Activated naive CD8-positive, alpha-beta T cell treated with anti-CD3 and anti-CD28 coated beads, Interleukin-2, amount 50 U/mL, for 16 hours (primary cell): ENCODE data around the gene NECAP2.
"Not testable (repeated sequence)": the region's sequence is repeated elsewhere in the genome, so short reads cannot be mapped to it uniquely, and the experiment has no call there.

Experiments used
- DNase-seq: peaks from one replicate; pipeline ENCODE4 v3.0.0-alpha.2; 2020; ENCODE audit warnings: low read depth, low spot score

Gene NECAP2

DNA sequence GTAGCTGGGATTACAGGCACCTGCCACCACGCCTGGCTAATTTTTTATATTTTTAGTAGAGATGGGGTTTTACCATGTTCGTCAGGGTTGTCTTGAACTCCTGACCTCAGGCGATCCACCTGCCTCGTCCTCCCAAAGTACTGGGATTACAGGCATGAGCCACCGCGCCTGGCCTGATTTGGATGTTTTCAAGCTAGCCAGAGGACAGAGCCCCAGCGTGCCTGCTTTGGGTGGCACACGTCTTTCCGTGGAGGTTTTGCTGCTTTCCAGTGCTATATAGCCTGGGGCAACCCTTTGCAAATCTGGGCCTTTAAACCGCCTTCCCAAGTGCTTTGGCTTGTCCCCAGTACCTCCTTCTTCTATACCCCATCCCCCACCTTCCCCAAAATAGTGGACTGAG is 15.6 kb downstream of the NECAP2 start:
- not testable (repeated sequence) for DNase-seq

DNA sequence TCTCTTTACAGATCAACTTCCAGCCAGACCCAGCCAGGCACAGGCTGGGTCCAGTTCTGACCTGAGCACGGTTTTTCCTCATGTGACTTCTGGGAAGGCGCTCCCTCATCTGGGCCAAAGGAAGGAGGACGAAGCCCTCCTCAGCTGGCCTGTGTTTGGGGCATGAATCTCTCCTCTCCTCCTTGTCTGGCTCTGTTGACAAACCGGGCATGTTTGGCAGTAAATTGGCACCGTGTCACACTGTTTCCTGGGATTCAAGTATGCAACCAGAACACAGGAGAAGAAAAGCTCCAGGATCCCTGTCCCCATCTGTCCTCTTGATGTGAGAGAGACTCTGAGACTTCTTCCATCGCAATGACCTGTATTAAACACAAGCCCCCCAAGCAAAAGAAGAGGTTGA is 18.3 kb downstream of the NECAP2 start:
- no peak for DNase-seq

DNA sequence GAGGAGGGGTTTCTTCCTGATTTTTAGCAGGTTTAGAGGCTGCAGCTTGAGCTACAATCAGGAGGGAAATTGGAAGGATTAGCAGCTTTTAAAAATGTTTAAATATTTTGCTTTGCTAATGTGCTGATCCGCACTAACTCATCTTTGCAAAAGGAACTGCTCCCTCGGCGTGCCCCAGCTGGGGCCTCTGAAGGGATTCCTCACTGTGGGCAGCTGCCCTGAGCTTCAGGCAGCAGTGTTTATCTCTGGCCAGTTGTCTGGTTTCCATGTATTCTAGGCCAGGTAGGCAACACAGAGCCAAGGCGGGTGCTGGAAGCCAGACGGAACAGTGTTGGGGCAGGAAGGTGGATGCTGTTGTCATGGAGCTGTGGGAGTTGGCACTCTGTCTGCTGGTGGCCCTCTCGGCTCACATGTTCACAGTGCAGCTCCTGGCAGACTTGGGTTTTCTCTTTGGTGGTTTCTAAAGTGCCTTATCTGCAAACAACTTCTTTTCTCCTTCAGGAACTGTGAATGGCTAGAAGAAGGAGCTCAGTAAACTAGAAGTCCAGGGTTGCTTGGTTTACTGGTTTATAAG is 18.9 kb downstream of the NECAP2 start:
- no peak for DNase-seq

DNA sequence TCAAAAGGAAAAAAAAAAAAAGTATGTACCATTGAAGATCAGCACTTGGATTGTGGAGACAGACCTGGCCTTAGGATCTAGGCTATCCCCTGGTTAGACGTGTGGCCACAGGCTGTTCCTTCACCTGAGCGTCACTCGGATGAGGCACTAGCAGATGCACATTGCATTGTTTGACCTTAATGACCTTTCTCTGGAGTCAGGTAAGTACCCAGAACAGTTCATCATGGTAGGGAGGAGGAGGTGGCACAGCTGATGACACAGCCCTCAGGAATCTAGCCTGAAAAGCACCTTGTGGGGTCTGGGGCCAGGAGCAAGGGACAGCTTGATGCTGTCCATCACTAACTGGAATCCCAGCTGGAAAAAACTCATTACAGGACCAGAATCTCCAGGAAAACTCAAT is 21.2 kb downstream of the NECAP2 start:
- no peak for DNase-seq

DNA sequence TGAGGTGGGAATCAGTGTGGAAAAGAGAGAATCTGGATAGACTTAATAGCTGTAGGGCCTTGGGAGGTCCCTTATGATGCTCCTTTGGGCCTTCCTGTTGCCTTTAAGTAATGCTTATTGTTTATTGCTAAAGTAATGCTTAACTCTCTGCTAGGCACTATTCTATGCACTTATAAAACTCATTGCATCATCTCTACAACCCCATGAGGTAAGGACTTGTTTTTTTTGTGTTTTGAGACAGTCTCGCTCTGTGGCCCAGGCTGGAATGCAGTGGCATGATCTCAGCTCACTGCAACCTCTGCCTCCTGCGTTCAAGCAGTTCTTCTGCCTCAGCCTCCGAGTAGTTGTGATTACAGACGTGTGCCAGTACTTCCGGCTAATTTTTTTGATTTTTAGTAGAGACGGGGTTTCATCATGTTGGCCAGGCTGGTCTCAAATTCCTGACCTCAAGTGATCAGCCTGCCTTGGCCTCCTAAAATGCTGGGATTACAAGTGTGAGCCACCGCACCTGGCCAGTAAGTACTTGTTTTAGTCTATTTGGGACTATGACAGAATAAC is 22.3 kb downstream of the NECAP2 start:
- DNase-seq = no peak

DNA sequence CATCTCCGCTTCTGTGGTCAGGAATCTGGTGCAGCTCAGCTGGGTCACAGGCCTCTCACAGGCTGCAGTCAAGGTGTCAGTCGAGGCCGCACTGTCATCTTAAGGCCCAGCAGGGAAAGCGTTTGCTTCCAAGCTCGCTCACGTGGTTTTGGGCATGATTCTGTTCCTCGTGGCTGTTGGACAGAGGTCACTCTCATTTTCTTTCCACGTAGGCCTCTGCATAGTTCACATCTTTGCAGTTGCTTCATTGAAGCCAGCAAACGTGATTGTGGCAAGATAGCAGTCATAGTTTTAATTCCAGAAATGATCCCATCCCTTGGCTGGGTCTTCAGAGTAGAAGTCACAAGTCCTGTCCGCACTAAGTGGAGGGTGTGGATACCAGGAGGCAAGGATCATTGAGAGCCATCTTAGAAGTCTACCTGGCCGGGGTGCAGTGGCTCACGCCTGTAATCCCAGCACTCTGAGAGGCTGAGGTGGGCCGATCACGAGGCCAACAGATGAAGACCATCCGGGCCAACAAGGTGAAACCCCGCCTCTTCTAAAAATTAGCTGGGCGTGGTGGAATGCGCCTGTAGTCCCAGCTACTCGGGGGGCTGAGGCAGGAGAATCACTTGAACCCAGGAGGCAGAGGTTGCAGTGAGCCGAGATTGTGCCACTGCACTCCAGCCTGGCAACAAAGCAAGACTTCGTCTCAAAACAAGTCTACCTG is 24.5 kb downstream of the NECAP2 start:
- DNase-seq = no peak

DNA sequence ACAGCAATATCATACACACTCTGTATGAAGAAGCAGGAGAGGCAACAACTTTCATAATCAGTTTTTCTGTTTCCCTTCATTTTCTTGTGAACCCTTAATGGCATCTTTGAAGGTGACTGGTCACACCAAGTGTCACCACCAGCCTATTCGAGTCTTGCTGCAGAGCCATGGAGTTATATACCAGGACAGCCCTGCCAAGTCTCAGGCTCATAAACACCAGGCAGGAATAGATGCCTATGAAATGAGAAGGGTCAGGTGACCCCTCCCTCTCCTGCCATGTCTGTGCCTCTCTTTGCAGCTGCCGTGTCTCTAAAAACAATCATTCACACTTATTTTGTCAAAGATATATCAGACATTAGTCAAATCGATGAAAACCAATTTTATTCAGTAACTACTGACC is 28.0 kb downstream of the NECAP2 start:
- DNase-seq = no peak

DNA sequence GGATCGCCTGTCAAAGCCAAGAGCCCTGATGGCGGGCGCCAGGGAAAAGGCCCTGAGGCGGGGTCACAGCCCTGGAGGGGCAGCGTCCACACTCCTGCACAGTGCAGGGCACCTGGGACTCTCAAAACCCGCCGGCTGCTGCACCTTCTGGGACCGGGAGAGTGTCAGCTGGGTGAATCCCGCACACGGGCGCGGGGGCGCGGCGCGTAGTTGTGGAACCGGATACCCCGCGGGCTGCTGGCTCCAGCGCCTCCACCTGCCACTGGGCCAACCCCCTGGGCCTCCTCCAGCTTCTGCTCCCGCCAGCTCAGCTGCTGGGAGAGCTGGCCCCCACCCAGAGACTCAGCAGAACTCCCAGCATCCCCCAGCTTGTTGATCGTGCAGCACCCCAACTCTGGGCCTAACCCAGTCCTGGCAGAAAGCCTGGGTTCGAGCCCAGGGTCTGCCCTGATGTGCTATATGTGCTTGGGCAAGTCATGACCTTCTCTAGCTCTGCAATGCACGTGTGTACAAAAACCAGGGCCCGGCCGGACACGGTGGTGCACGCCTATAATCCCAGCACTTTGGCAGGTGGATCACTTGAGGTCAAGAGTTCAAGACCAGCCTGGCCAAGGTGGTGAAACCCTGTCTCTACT is 33.8 kb downstream of the NECAP2 start:
- DNase-seq = no peak

DNA sequence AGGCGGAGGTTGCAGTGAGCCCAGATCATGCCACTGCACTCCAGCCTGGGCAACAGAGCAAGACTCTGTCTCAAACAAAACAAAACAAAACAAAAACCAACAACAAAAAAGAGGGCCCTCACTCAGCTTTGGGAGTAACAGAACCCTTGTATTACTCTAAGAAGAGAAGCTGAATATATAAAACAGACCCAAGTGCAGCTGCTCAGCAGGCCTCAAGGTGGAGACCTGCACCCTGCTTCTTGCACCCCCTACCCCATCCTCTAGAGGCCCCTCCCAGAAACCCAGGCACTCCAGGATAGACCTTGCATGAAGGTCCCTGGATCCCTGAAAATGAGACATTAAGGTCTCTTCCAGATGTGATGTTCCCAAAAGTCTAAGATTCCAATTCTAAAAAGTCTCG is 34.4 kb downstream of the NECAP2 start:
- DNase-seq = not testable (repeated sequence)

DNA sequence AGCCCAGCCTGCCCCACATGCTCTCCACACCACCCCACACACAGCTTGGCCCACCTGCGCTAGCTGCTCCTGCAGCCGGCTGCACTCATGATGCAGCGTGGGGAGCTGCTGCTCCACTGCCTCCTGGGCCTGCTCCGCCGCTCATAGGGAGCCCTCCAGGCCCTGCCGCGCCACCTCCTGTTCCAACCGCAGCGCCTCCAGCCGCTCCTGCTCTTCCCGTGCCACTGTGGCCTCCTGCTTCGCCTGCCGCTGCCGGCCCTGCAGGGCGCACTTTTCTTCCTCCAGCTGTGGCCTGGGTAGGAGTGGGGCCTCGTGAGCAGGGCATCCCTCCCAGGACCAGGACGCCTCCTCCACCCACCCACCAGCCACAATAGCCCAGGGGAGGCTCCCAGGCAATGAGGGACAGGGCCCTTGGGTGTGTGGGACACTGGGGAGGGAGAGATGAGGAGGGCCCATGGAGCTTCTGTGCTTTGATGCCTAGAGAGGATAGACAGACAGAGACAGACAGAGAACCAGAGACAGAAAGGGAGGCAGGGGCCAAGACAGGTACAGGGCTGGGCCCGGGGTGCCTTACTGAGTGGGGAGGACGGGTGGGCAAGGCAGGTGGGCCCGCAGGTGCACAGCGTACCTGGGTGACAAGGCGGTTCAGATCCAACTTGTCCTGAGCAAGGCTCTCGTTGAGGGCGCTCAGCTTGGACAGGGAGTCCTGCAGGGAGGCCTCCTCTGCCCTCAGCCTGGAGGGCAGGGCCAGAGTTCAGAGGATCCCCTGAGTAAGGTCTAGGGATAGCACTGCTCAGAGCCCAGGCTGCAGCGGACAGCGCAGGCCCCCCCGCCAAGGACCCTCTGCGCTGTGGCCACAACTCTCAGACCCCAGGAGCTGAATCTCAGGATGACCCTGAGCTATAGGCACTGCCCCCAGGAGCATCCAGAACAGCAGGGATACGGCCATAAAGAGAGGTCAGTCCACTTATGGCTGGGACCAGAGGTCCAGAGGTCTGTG is 35.5 kb downstream of the NECAP2 start:
- not testable (repeated sequence) for DNase-seq

DNA sequence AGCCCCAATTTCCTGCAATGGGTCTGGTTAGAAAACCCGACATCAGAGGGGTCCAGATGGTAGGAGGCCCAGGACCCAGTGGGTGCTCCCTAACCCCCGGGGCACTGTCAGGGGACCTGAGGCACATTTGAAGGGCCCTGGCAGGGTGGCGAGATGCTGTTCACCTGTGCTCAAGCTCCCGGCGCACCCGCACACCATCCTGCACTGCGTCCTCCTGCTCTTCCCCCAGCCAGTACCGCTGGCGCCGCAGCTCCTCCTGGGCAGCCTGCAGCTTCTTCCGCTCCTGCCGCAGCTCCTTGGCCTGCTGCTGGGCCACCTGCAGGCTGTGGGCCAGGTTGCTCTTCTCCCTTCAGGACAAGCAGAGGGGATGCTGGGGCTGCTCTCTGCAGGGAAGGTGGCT is 37.6 kb downstream of the NECAP2 start:
- DNase-seq = no peak

DNA sequence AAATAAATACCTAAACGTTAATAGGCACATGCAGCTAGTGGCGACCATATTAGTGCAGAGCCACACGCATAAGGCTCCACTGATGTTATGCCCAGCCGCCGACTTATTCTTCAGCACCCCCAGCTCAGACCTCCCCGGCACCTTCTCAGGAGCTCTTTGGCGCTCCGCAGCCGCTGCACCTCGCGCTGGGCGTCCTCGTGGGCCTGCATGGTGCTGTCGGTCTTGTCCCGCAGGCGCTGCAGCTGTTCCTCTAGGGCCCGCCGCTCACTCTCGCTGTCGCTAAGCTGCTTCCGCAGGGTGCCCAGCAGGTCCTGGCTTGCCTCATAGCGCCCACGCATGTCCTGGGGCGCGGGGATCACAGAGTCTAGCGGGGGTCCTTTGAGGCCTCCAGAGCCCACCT is 42.6 kb downstream of the NECAP2 start:
- DNase-seq = not testable (repeated sequence)

DNA sequence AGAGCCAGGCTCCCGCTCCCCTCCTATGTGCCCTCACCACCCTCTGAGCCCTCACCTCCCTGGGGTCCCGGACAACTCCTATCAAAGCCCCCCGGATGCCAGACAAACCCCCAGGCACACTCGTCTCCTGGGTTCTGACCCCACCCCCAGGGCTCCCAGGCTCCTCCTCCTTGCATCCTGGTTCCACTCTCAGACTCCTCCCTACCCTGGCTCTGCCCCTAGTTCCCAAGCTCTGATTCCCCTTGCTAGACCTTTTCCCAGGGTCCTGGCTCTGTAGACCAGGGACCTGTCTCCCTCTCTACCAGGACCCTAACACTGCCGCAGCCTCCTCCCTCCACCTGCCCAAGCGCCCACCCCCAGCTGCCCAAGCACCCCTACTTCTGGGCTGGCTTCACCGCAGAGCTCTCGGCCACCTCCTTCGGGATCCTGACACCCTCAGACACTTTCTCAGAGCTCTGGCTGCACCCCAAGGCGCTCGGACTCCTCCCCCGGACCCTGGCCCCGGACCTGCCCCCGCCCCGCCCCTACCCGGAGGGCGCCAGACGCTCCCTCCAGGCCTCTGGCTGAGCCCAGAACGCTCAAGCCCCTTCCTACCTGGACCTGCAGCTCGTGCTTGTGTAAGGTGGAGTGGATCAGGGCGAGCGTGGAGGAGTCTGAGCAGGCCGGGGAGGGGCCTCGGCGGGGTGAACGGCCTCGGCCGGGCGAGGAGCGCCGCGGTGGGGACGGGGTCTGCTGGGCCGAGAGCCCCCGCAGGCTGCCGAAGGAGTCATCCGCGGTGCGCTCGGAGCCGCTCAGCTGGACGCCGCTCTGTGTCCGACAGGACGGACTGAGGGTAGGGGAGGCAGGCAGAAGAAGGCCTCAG is 43.3 kb downstream of the NECAP2 start:
- not testable (repeated sequence) for DNase-seq

DNA sequence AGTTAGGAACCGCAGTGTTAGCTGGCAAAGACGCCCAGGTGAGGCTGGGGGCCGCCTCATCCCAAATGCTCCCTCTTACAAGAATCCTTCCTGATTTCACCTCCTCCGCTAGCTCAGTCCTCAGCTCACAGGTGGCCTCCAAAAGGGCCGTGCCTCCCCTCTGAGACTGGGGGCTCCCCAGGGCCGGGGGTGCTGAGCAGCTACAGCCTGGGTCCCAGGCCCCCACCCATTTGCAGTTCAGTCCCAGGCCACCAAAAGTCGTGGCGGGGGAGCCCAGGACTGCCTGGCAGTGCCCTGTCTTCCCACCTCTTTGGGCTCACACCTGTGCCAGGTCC is 43.9 kb downstream of the NECAP2 start:
- no peak for DNase-seq

DNA sequence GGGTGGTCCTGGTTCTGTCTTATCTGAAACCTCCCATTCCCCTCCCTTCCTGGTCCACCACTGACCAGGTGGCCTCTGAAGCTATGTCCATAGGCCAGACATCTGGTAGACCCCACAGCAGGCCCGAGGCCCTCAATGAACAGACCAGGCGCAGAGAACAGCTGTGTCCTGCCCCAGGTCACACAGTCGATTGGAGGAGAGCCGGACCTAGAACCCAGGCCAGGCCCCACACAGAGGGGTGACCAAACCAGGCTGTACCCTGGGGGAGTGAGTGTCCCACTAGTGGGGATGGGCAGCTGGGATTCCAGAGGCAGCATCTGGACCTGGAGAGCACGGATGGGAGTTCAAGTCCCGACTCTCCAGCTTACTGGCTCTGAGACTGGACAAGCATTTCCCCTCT is 44.4 kb downstream of the NECAP2 start:
- DNase-seq = no peak

DNA sequence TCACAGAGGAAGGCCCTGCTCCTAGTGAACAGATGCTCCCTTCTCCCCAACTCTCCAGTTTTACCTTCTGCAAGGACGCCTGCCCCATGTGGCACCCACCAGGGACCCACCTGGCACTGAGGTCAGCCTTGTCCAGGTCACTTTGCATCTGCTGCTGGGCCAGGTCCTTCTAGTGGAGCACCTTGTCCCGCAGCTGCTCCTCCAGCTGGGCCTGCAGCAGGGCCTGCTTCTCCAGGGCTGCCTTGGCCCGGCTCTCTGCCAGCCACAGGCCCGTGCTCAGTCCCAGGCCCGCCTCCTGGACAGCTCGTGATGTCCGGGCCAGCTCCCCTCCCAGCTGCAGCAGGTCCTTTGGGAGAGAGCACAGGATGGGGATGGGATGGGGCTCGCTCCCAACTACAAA is 45.8 kb downstream of the NECAP2 start:
- DNase-seq = not testable (repeated sequence)

DNA sequence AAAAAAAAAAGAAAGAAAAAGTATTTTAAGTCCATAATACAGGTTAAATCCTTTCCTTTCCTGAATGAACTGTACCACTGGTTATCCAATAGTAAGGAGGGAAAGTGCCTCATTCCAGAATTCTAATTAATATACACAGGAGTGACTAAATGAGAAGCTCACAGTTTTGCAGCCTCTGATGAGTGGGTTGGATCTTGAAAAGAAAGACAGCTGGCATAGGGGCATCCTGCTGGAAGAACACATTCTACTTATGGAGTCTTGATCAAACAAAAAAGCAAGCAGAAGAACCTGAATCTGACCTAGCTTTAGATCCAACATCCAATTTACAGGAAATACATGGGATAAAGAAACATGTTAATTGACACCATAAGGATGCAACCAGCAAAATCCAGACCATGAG is 46.5 kb downstream of the NECAP2 start:
- DNase-seq = not testable (repeated sequence)

DNA sequence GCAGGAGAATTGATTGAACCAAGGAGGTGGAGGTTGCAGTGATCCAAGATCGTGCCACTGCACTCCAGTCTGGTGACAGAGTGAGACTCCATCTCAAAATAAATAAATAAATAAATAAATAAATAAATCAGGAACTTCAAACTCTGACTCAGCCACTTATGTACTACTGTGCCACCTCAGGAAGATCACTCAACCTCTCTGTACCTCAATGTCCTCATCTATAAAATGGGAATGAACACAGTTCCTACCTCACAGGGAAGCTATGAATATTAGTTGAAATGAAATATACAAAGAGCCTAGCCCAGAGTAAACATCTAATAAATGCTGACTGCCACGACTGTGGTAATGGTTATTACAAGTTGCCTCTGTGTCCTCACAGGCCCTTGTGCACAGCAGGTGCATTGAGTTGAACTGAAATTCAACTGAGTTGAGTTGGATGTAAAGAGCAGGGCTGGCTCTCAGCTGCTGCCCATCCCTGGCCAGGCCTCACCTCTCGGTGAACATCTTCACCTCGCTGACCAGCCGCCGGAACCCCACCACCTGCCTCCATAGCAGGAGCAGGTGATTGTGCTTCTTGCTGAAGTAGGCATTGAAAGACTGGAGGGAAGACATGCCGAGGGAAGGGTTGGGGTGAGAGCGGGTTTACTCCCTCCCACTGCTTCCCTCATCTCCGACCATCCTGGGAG is 48.8 kb downstream of the NECAP2 start:
- not testable (repeated sequence) for DNase-seq

DNA sequence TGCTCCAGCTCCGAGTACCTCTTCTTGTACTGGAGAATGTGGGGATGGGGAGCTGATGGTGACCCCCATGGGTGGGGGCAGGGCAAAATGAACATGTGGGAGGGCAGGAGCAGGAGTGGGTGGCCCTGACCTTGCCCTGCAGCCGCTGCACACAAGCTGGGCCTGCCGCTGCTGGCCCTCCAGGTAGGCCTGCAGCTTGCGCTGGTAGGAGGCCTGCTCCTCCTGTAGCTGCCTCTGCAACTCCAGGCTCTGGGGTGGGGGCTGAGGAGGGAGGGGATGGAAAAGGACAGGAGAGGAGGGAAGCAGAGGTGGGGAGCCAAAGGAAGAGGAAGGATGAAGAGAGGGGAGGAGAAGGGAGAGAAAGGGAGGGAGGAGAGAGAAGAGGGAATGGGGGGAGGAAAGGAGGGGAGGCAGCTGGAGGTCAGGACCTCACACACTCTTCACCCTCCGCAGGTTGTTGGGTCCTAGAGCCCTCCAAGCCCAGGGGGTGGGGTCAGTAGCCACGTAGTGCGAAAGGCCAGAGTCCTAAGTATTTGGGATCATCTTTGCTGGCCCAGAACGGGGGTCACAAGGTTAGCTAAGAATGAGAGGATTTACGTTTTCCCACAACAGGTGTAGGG is 50.6 kb downstream of the NECAP2 start:
- no peak for DNase-seq

DNA sequence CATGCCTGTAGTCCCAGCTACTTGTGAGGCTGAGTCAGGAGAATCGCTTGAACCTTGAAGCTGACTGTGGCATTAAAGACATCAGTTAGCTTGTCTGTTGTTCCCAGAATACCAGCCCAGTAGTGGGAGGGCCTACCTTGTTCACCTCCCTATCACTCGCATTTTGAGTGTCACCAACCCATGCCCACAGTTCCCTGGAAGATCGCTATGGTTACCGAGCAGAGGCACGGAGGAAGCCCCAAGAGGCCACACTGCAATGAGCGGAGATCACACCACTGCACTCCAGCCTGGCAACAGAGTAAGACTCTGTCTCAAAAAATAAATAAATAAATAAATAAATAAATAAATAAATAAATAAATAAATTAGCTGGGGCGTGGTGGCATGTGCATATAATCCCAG is 52.4 kb downstream of the NECAP2 start:
- DNase-seq = not testable (repeated sequence)
